ENCODE data around the gene KBTBD2. TPM values are rescaled to one million over a fixed set of nuclear protein-coding genes. Genes with fewer than 3 reads are reported as not detected.
"Not testable (repeated sequence)": the region's sequence is repeated elsewhere in the genome, so short reads cannot be mapped to it uniquely, and the experiment has no call there.

Gene KBTBD2
- total and polyA plus RNA-seq, 2 experiments from 2014 or later, result 11.6 to 34.9 TPM

- TF ChIP-seq STAT1 (IDR thresholded peaks at IDR 0.05; ENCODE audit: unreplicated experiment), result no peak
- TF ChIP-seq ZNF114 (CRISPR knock-in tag; IDR thresholded peaks at IDR 0.05), result no peak
- TF ChIP-seq REST (IDR thresholded peaks at IDR 0.05; ENCODE audit: unreplicated experiment), result no peak
These were observed 9.0 kb upstream of the KBTBD2 start (continued) for GRCh38 chr7:32900433-32900995.

- not testable (repeated sequence) for H3K36me3 Mint-ChIP-seq (ENCODE audit: low read depth); H3K9me2 ChIP-seq (ENCODE audit: insufficient read depth); DNase-seq (ENCODE audit: low spot score); H3K79me2 ChIP-seq (replicated peaks; ENCODE audit: insufficient read depth); H3K4me2 ChIP-seq; H3K36me3 ChIP-seq (ENCODE audit: insufficient read depth); H2AFZ ChIP-seq; H3K4me3 Mint-ChIP-seq; H3K9me3 Mint-ChIP-seq; H3K27me3 Mint-ChIP-seq (ENCODE audit: insufficient read depth, low read depth, poor library complexity); H3K27ac ChIP-seq (ENCODE audit: low read depth); H4K20me1 ChIP-seq (replicated peaks; ENCODE audit: insufficient read depth); H3K27me3 ChIP-seq (ENCODE audit: insufficient read depth); H3F3A ChIP-seq (replicated peaks; ENCODE audit: low read depth); H3K4me3 ChIP-seq; ATAC-seq; H3K27ac Mint-ChIP-seq
- H3K4me1 ChIP-seq (ENCODE audit: insufficient read depth), result peaks cover 13% of the 10 kb centered on the region
- H3K4me1 Mint-ChIP-seq, result peaks cover 16% of the 10 kb centered on the region; the same call in 2 of the 3 replicates
These were observed 5.8 kb upstream of the KBTBD2 start for GRCh38 chr7:32897376-32897775.

- Histone ChIP-seq H3K4me1 (ENCODE audit: insufficient read depth) (peaks cover 13% of the 10 kb centered on the region), H3K79me2 (replicated peaks; ENCODE audit: insufficient read depth) (no peaks in the 10 kb centered on the region), H4K20me1 (replicated peaks; ENCODE audit: insufficient read depth) (no peaks in the 10 kb centered on the region), H2AFZ (no peak overlapping the region), H3F3A (replicated peaks; ENCODE audit: low read depth) (peaks cover 11% of the 10 kb centered on the region; the same call in 1 of the 2 replicates), H3K9me2 (ENCODE audit: insufficient read depth) (no peaks in the 10 kb centered on the region), H3K27ac (ENCODE audit: low read depth) (no peak overlapping the region), H3K36me3 (ENCODE audit: insufficient read depth) (no peaks in the 10 kb centered on the region), H3K4me2 (no peak overlapping the region), H3K27me3 (ENCODE audit: insufficient read depth) (no peaks in the 10 kb centered on the region), H3K4me3 (no peak overlapping the region)
- peaks cover 5% of the 10 kb centered on the region for H3K27me3 Mint-ChIP-seq (ENCODE audit: insufficient read depth, low read depth, poor library complexity)
- no peak for TF ChIP-seq REST (IDR thresholded peaks at IDR 0.05; ENCODE audit: unreplicated experiment)
- TF ChIP-seq POLR2AphosphoS5 (IDR thresholded peaks at IDR 0.05; ENCODE audit: low read depth), result no peak
- TF ChIP-seq CREB1 (CRISPR knock-in tag; IDR thresholded peaks at IDR 0.05; ENCODE audit: low read depth), result no peak
- no peak for TF ChIP-seq STAT1 (IDR thresholded peaks at IDR 0.05; ENCODE audit: unreplicated experiment)
- no peak for TF ChIP-seq ETS1 (IDR thresholded peaks at IDR 0.05)
- H3K36me3 Mint-ChIP-seq (ENCODE audit: low read depth), result no peaks in the 10 kb centered on the region
- H3K4me1 Mint-ChIP-seq, result peaks cover 16% of the 10 kb centered on the region; the same call in 2 of the 3 replicates
- H3K4me3 Mint-ChIP-seq, result no peak overlapping the region
- H3K27ac Mint-ChIP-seq, result no peak overlapping the region
- ATAC-seq, result no peak
- H3K9me3 Mint-ChIP-seq, result no peaks in the 10 kb centered on the region
- DNase-seq (ENCODE audit: low spot score), result no peak
These were observed 5.2 kb upstream of the KBTBD2 start for GRCh38 chr7:32896564-32897347.
